DLD1 (cell line): ENCODE measurements around the gene GJA1.

Experiments
- in situ Hi-C: cut with HindIII; loops from 2 replicates; pipeline ENCODE4 v1.10.0; 2017; ENCODE audit warnings: low sequenced_read_pairs

Gene GJA1

GRCh38 chr6:121436960-121437850, 1.8 kb downstream of the GJA1 start:
- in situ Hi-C loops = loop anchor here (25.0 kb wide), 1 partner anchor 600 kb away; no protein-coding TSS in a partner anchor

- in situ Hi-C loops = loop anchor here (25.0 kb wide), 1 partner anchor 599 kb away; no protein-coding TSS in a partner anchor
Measured at GRCh38 chr6:121437851-121438651, 2.6 kb downstream of the GJA1 start.

- in situ Hi-C loops = loop anchor here (25.0 kb wide), 1 partner anchor 598 kb away; no protein-coding TSS in a partner anchor
Measured at GRCh38 chr6:121438869-121439268, 3.4 kb downstream of the GJA1 start.

- in situ Hi-C loops = loop anchor here (25.0 kb wide), 1 partner anchor 598 kb away; no protein-coding TSS in a partner anchor
Measured at GRCh38 chr6:121439475-121439874, 4.0 kb downstream of the GJA1 start.

GRCh38 chr6:121439926-121440325, 4.5 kb downstream of the GJA1 start:
- in situ Hi-C loops = loop anchor here (25.0 kb wide), 1 partner anchor 597 kb away; no protein-coding TSS in a partner anchor

GRCh38 chr6:121441477-121441876, 6.0 kb downstream of the GJA1 start:
- in situ Hi-C loops = loop anchor here (25.0 kb wide), 1 partner anchor 596 kb away; no protein-coding TSS in a partner anchor

- in situ Hi-C loops = loop anchor here (25.0 kb wide), 1 partner anchor 595 kb away; no protein-coding TSS in a partner anchor
Measured at GRCh38 chr6:121442576-121442975, 7.1 kb downstream of the GJA1 start.

GRCh38 chr6:121443971-121444541, 8.6 kb downstream of the GJA1 start:
- in situ Hi-C loops = loop anchor here (25.0 kb wide), 1 partner anchor 593 kb away; no protein-coding TSS in a partner anchor

- in situ Hi-C loops = loop anchor here (25.0 kb wide), 1 partner anchor 591 kb away; no protein-coding TSS in a partner anchor
Measured at GRCh38 chr6:121446705-121447104, 11.3 kb downstream of the GJA1 start.

GRCh38 chr6:121447746-121448145, 12.3 kb downstream of the GJA1 start:
- in situ Hi-C loops = loop anchor here (25.0 kb wide), 1 partner anchor 590 kb away; no protein-coding TSS in a partner anchor

GRCh38 chr6:121448528-121448927, 13.1 kb downstream of the GJA1 start:
- in situ Hi-C loops = loop anchor here (25.0 kb wide), 1 partner anchor 589 kb away; no protein-coding TSS in a partner anchor

GRCh38 chr6:121449331-121449730, 13.9 kb downstream of the GJA1 start:
- in situ Hi-C loops = loop anchor here (25.0 kb wide), 1 partner anchor 588 kb away; no protein-coding TSS in a partner anchor

- in situ Hi-C loops = no loop called here
Measured at GRCh38 chr6:121450242-121450641, 14.8 kb downstream of the GJA1 start.

GRCh38 chr6:121451250-121451649, 15.8 kb downstream of the GJA1 start:
- in situ Hi-C loops = no loop called here

GRCh38 chr6:121453191-121453590, 17.7 kb downstream of the GJA1 start:
- in situ Hi-C loops = no loop called here

GRCh38 chr6:121460170-121460569, 24.7 kb downstream of the GJA1 start:
- in situ Hi-C loops = no loop called here

GRCh38 chr6:121463087-121463486, 27.6 kb downstream of the GJA1 start:
- in situ Hi-C loops = no loop called here

- in situ Hi-C loops = no loop called here
Measured at GRCh38 chr6:121465101-121465500, 29.7 kb downstream of the GJA1 start.

GRCh38 chr6:121479486-121480098, 44.1 kb downstream of the GJA1 start:
- in situ Hi-C loops = no loop called here

- in situ Hi-C loops = no loop called here
Measured at GRCh38 chr6:121480099-121480713, 44.8 kb downstream of the GJA1 start.
